ENCODE data around the gene PBX3.

DNA sequence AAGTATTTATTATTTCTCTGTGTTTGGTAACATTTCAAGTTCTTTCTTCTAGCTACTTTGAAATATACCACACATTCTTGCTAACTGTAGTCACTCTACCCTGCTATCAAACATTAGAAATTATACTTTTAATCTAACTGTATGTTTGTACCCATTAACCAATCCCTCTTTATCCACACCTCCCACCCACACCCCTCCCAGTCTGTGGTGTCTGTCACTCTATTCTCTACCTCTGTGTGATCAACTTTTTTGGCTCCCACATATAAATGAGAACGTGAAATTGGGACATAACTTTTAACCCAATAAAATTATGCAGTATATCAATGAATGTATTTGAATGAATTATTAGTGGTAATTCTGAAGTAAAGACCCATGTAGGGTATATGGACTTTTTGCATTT is 79.7 kb downstream of the PBX3 start:
- TF ChIP-seq, protein P1, sequence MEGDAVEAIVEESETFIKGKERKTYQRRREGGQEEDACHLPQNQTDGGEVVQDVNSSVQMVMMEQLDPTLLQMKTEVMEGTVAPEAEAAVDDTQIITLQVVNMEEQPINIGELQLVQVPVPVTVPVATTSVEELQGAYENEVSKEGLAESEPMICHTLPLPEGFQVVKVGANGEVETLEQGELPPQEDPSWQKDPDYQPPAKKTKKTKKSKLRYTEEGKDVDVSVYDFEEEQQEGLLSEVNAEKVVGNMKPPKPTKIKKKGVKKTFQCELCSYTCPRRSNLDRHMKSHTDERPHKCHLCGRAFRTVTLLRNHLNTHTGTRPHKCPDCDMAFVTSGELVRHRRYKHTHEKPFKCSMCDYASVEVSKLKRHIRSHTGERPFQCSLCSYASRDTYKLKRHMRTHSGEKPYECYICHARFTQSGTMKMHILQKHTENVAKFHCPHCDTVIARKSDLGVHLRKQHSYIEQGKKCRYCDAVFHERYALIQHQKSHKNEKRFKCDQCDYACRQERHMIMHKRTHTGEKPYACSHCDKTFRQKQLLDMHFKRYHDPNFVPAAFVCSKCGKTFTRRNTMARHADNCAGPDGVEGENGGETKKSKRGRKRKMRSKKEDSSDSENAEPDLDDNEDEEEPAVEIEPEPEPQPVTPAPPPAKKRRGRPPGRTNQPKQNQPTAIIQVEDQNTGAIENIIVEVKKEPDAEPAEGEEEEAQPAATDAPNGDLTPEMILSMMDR (conservative IDR thresholded peaks at IDR 0.05 in 1 of 2, IDR thresholded peaks at IDR 0.05 in 1 of 2; ENCODE audit: low read depth in 1 of 2, low read length in 2 of 2): no peak
- TF ChIP-seq EZH2 (IDR thresholded peaks at IDR 0.05; ENCODE audit: low read length, missing control alignments): no peak
